Sigmoid colon (tissue), 7 donors: ENCODE results near the gene SSR3. TPM values are rescaled to one million over a fixed set of nuclear protein-coding genes. Genes with fewer than 3 reads are reported as not detected.
A peak's percentile ranks its signal among the peaks of the same experiment; 100 is the strongest.

Experiments
- DNase-seq: peaks from one replicate; pipeline ENCODE4 v3.0.0-alpha.2; 2019
- H3K27ac ChIP-seq, 4 donors: fragments of 200-600 bp; sonication (generic); one replicate each; pipeline ENCODE4 v1.5.1; 2016 to 2019; ENCODE audit warnings: mild to moderate bottlenecking in 1 of 4
- H3K27me3 ChIP-seq, 3 donors: fragments of 200-600 bp; sonication (generic); one replicate each; pipeline ENCODE4 v1.5.1; 2019; ENCODE audit warnings: mild to moderate bottlenecking in 1 of 3
- H3K36me3 ChIP-seq, 4 donors: fragments of 200-600 bp; sonication (generic); one replicate each; pipeline ENCODE4 v1.5.1; 2016 to 2019
- H3K4me1 ChIP-seq, 4 donors: fragments of 200-600 bp; sonication (generic); one replicate each; pipeline ENCODE4 v1.5.1; 2017 to 2019
- H3K4me3 ChIP-seq, 4 donors: fragments of 200-600 bp; sonication (generic); one replicate each; pipeline ENCODE4 v1.5.1; 2017 to 2019; ENCODE audit warnings: mild to moderate bottlenecking in 2 of 4, moderate library complexity in 1 of 4
- H3K9me3 ChIP-seq, 4 donors: fragments of 200-600 bp in 3 of 4; sonication (generic) in 3 of 4; one replicate each; pipeline versions ENCODE4 v1.5.1 to v1.6.1; 2013 to 2019
- EP300 ChIP-seq, 4 donors: sonication (generic); formaldehyde crosslinking; IDR thresholded peaks; one replicate each; pipeline ENCODE4 v1.6.1; 2017; ENCODE audit warnings: antibody characterized with exemption in 4 of 4
- POLR2A ChIP-seq, 2 donors: fragments of 450-650 bp; IDR thresholded peaks; one replicate each; pipeline ENCODE4 v1.6.1; 2016; ENCODE audit warnings: antibody characterized with exemption in 2 of 2, mild to moderate bottlenecking in 2 of 2, moderate library complexity in 2 of 2
- POLR2AphosphoS5 ChIP-seq, 4 donors: sonication (generic); formaldehyde crosslinking; IDR thresholded peaks; one replicate each; pipeline ENCODE4 v1.6.1; 2017; ENCODE audit warnings: antibody characterized with exemption in 4 of 4
- WGBS, 2 donors: extraction: QIAGEN DNeasy Blood & Tissue Kit; methylation state at CpG; one replicate each; pipeline ENCODE4 v1.1.7; 2013; 5-methylcytosine and 5-hydroxymethylcytosine counted together
- intact Hi-C: fragments of 100-400 bp; cut with DNase I; formaldehyde crosslinking; loops from one replicate; pipeline ENCODE4 v1.15.1; 2023
- polyA plus RNA-seq, 3 donors: library from polyadenylated mRNA; stranded (reverse); fragments of 200-250 nt; gene quantifications; one replicate each; pipeline ENCODE4 v1.2.3, GENCODE V29; 2013
- total RNA-seq, 4 donors: library from RNA; depleted of rRNA; stranded (reverse); fragments of >200 nt; gene quantifications; one replicate each; pipeline ENCODE4 v1.1.0, GENCODE V29; 2016
- TF ChIP-seq, protein P1 (sequence below), 4 experiments: fragments of 450-650 bp in 3 of 4; fragments of 200-600 bp in 1 of 4; IDR thresholded peaks; one replicate each; pipeline ENCODE4 v1.5.1; 2016 to 2019; ENCODE audit warnings: antibody characterized with exemption in 4 of 4, mild to moderate bottlenecking in 3 of 4, moderate library complexity in 2 of 4
- donor health status: healthy with polysubstance abuse.
- donor health status: Bipolar disorder and iron deficiency.
- donor health status: healthy.

SSR3 gene
- total and polyA plus RNA-seq, 7 donors = 59.2 to 113 (median 86.7) TPM

DNA sequence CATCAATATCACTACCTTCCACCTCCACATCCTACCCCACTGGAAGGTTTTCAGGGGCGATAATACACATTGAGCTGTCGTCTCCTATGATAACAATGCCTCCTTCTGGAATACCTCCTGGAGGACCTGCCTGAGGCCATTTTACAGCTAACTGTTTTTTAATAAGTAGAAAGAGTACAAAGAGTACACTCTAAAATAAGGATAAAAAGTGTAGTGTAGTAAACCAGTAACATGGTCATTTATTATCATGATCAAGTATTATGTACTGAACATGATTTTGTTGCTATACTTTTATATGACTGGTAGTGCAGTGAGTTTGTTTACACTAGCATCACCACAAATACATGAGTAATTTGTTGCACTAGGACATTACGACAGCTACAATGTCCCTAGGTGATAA lies 46.6 kb upstream of the SSR3 start:
- Histone ChIP-seq H3K27ac (no peak overlapping the region), H3K9me3 (no peaks in the 10 kb centered on the region), H3K36me3 (no peaks in the 10 kb centered on the region), H3K27me3 (no peaks in the 10 kb centered on the region), H3K4me1 (peaks cover 0 to 43% (median 18%) of the 10 kb centered on the region in 4 donors), H3K4me3 (no peak overlapping the region)
- intact Hi-C loops = loop anchor here (5.0 kb wide), 1 partner anchor 481 kb away; no protein-coding TSS in a partner anchor
- 66 to 83% methylated on average over 3 of the region's 3 CpGs for WGBS, 2 donors
- TF ChIP-seq EP300 (IDR thresholded peaks at IDR 0.05) (no peak), POLR2A (IDR thresholded peaks at IDR 0.05) (no peak), POLR2AphosphoS5 (IDR thresholded peaks at IDR 0.05) (no peak)
- TF ChIP-seq, protein P1, sequence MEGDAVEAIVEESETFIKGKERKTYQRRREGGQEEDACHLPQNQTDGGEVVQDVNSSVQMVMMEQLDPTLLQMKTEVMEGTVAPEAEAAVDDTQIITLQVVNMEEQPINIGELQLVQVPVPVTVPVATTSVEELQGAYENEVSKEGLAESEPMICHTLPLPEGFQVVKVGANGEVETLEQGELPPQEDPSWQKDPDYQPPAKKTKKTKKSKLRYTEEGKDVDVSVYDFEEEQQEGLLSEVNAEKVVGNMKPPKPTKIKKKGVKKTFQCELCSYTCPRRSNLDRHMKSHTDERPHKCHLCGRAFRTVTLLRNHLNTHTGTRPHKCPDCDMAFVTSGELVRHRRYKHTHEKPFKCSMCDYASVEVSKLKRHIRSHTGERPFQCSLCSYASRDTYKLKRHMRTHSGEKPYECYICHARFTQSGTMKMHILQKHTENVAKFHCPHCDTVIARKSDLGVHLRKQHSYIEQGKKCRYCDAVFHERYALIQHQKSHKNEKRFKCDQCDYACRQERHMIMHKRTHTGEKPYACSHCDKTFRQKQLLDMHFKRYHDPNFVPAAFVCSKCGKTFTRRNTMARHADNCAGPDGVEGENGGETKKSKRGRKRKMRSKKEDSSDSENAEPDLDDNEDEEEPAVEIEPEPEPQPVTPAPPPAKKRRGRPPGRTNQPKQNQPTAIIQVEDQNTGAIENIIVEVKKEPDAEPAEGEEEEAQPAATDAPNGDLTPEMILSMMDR (IDR thresholded peaks at IDR 0.05) = no peak
- DNase-seq = no peak

DNA sequence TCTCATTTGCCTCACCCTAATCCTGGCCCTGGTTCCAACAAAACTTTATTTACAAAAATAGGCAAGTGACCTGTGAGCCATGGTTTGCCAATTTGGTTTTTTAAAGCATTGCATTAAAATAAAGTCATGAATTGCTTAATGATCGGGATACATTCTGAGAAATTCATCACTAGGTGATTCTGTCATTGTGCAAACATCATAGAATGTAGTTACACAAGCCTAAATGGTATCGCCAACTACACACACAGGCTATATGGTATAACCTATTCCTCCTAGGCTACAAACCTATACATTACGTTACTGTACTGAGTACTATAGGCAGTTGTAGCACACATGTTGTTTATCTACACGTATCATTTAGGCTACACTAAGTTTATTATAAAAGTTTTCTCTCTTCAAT lies 45.9 kb upstream of the SSR3 start:
- intact Hi-C loops = loop anchor here (5.0 kb wide), 1 partner anchor 481 kb away; no protein-coding TSS in a partner anchor
- Histone ChIP-seq H3K36me3 (no peaks in the 10 kb centered on the region), H3K4me3 (no peak overlapping the region), H3K4me1 (peaks cover 0 to 37% (median 14%) of the 10 kb centered on the region in 4 donors), H3K9me3 (no peaks in the 10 kb centered on the region), H3K27me3 (no peaks in the 10 kb centered on the region), H3K27ac (no peak overlapping the region)
- no peak for TF ChIP-seq POLR2AphosphoS5 (IDR thresholded peaks at IDR 0.05)
- no peak for TF ChIP-seq POLR2A (IDR thresholded peaks at IDR 0.05)
- TF ChIP-seq, protein P1 (IDR thresholded peaks at IDR 0.05) = no peak
- no peak for TF ChIP-seq EP300 (IDR thresholded peaks at IDR 0.05)
- DNase-seq = no peak
- WGBS, 2 donors = 93 to 94% methylated on average over 4 of the region's 4 CpGs

DNA sequence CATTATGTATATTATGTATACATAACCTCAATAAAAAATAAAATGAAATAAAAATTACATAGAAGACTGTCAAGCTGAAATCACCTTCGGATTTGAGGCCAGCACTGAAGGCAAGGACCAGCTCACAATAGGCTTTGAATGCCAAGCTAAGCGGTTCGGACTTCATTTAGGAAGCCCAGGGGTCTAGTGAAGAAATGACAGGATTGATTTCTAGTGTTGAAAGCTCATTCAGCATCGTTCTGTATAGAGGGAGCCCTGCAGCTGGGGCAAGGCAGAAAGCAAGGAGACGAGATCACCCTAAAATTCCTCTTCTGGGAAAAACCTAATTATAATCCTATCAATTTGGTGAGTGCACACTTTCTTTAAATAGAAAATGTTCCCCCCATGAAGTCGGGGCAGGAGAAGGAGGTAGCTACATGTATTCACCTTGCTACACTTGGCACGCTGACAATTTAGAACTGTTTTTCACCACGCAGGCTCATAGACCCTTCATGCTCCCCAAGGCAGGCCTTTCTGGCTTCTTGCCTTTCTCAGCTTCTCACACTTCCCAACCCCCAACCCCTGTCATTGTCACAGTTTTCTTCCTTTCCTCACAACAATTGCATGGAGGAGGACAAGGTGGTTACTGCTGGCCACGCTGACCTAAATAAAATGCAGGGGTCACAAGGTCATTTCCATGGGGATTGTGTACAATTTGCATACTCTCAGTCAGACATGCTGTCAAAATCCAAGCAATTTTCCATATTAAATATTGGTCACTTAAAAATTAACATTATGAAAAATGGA lies 44.4 kb upstream of the SSR3 start:
- H3K27ac ChIP-seq = peak overlapping the region in 1 of 4 donors; percentile 53
- 86 to 88% methylated on average over 9 of the region's 9 CpGs for WGBS, 2 donors

DNA sequence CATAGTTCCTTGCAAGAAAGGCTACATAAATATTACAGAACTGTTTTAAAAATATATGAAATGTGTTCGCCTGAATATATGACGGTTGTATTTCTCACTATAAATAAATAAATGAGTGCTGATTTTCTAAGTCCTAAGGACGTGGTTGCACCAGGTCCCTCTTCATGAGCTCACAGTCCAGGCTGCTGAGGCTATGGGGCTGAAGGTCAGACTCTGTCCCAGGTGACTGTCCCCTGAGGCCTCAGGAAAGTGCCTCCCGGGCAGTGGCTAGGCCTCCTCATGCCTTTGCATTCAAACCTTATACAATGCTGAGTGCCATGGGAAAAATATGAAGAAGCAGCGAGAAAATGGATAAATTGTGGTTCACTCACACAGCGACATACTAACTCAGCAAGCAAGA lies 43.5 kb upstream of the SSR3 start:
- TF ChIP-seq POLR2A (IDR thresholded peaks at IDR 0.05) (no peak), EP300 (IDR thresholded peaks at IDR 0.05) (no peak), POLR2AphosphoS5 (IDR thresholded peaks at IDR 0.05) (no peak)
- TF ChIP-seq, protein P1 (IDR thresholded peaks at IDR 0.05) = no peak
- Histone ChIP-seq H3K4me1 (peaks cover 0 to 14% (median 0%) of the 10 kb centered on the region in 4 donors), H3K36me3 (no peaks in the 10 kb centered on the region), H3K4me3 (no peak overlapping the region), H3K9me3 (no peaks in the 10 kb centered on the region), H3K27ac (peak overlapping the region in 1 of 4 donors; percentile 53), H3K27me3 (no peaks in the 10 kb centered on the region)
- WGBS, 2 donors = 87 to 91% methylated on average over 6 of the region's 6 CpGs
- DNase-seq = no peak
- intact Hi-C loops = no loop called here

More for the DNA sequence above, 44.4 kb upstream of the SSR3 start:
- Histone ChIP-seq H3K9me3 (no peaks in the 10 kb centered on the region), H3K4me1 (peaks cover 0 to 22% (median under 1%) of the 10 kb centered on the region in 4 donors), H3K4me3 (no peak overlapping the region), H3K27me3 (no peaks in the 10 kb centered on the region), H3K36me3 (no peaks in the 10 kb centered on the region)
- DNase-seq = no peak
- intact Hi-C loops = no loop called here
- TF ChIP-seq, protein P1 (IDR thresholded peaks at IDR 0.05) = no peak
- TF ChIP-seq POLR2A (IDR thresholded peaks at IDR 0.05) (no peak), EP300 (IDR thresholded peaks at IDR 0.05) (no peak), POLR2AphosphoS5 (IDR thresholded peaks at IDR 0.05) (no peak)
